Adrenal gland (tissue), 12 donors: Measurements from ENCODE around the gene ARHGEF4. TPM values are rescaled to one million over a fixed set of nuclear protein-coding genes. Genes with fewer than 3 reads are reported as not detected.

Experiments
- DNase-seq, 7 donors: peaks; one replicate each; pipeline ENCODE4 v3.0.0-alpha.2; 2019 to 2020
- H3K27ac ChIP-seq, 5 donors: fragments of 200-600 bp; sonication (generic) in 4 of 5; 1 replicate in 3 of 5; 2 replicates in 2 of 5; pipeline versions ENCODE4 v1.5.1 to v1.8.0; 2016 to 2020; ENCODE audit warnings: mild to moderate bottlenecking in 1 of 5
- H3K27me3 ChIP-seq: fragments of 200-600 bp; 2 replicates; pipeline ENCODE4 v1.8.0; 2021
- H3K36me3 ChIP-seq, 2 donors: fragments of 200-600 bp; replicated peaks in 1 of 2; 1 replicate in 1 of 2; 2 replicates in 1 of 2; pipeline versions ENCODE4 v1.5.1 to v1.8.0; 2018 to 2022
- H3K4me1 ChIP-seq, 2 donors: fragments of 200-600 bp; replicated peaks in 1 of 2; 1 replicate in 1 of 2; 2 replicates in 1 of 2; pipeline versions ENCODE4 v1.5.1 to v1.8.0; 2018 to 2021
- H3K4me3 ChIP-seq, 4 donors: fragments of 200-600 bp; sonication (generic) in 3 of 4; one replicate each; pipeline ENCODE4 v1.5.1; 2016 to 2018
- H3K9me3 ChIP-seq, 3 donors: fragments of 200-600 bp; sonication (generic) in 1 of 3; replicated peaks in 1 of 3; 1 replicate in 2 of 3; 2 replicates in 1 of 3; pipeline versions ENCODE4 v1.5.1 to v1.8.0; 2016 to 2021
- CTCF ChIP-seq, 6 experiments: fragments of 450-650 bp in 4 of 6; fragments of 200-600 bp in 2 of 6; sonication (generic) in 1 of 6; IDR thresholded peaks; 1 replicate in 5 of 6; 2 replicates in 1 of 6; pipeline versions ENCODE4 v1.5.1 to v1.8.0; 2016 to 2021; ENCODE audit warnings: antibody characterized with exemption in 6 of 6, mild to moderate bottlenecking in 2 of 6, moderate library complexity in 1 of 6
- POLR2A ChIP-seq, 2 donors: fragments of 450-650 bp; IDR thresholded peaks; one replicate each; pipeline ENCODE4 v1.6.1; 2017; ENCODE audit warnings: antibody characterized with exemption in 2 of 2, mild to moderate bottlenecking in 2 of 2, moderate library complexity in 1 of 2
- WGBS, 4 donors: extraction: QIAGEN DNeasy Blood & Tissue Kit in 2 of 4; methylation state at CpG; one replicate each; pipeline versions ENCODE4 v1.1.5 to v1.1.7; 2013 to 2017; 5-methylcytosine and 5-hydroxymethylcytosine counted together
- intact Hi-C, 2 donors: fragments of 100-400 bp; cut with DNase I; formaldehyde crosslinking; loops; one replicate each; pipeline versions ENCODE4 v1.14.1 to v1.15.0; 2022 to 2023
- polyA plus RNA-seq, 3 donors: library from polyadenylated mRNA; stranded (reverse); fragments of 200-250 nt in 2 of 3; fragments of 350-450 nt in 1 of 3; fragmentation: Illumina TruSeq in 1 of 3; extraction: RNeasy Lipid Tissue Mini Kit (QIAGEN cat#74804) in 1 of 3; gene quantifications; one replicate each; pipeline ENCODE4 v1.2.3, GENCODE V29; 2013 to 2014
- total RNA-seq, 9 donors: library from RNA; depleted of rRNA in 4 of 9; stranded (reverse); fragments of >200 nt in 4 of 9; fragments of 120-200 nt in 1 of 9; fragmentation: NEBNext Ultra II Directional in 1 of 9; extraction: Animal tissue kit (Norgen Biotek cat#: 25700) in 1 of 9; gene quantifications; one replicate each; pipeline versions ENCODE4 v1.1.0 to v1.2.4, GENCODE V29; 2013 to 2023
- donor health status: healthy with polysubstance abuse.
- donor health status: Bipolar disorder and iron deficiency.
- donor health status: DM: yes; HTN: yes; CAD: no.
- donor health status: DM: no; HTN: no; CAD: no.
- donor health status: DM: no; HTN: no; CAD: no.
- donor health status: DM: yes; HTN: yes; CAD: no.

The ARHGEF4 gene
- total and polyA plus RNA-seq, 12 donors = 0.97 to 40.4 (median 5.1) TPM

GRCh38 chr2:130869441-130870160 lies 32.9 kb downstream of the ARHGEF4 start:
- 72 to 78% (median 73%) methylated on average over 16 to 18 of the region's 18 CpGs for WGBS, 4 donors
- Histone ChIP-seq H3K36me3 (no peaks in the 10 kb centered on the region), H3K27me3 (no peaks in the 10 kb centered on the region), H3K27ac (no peak overlapping the region), H3K9me3 (no peaks in the 10 kb centered on the region), H3K4me3 (no peak overlapping the region), H3K4me1 (no peaks in the 10 kb centered on the region)
- no peak for DNase-seq
- no peak for TF ChIP-seq CTCF (IDR thresholded peaks at IDR 0.05)
- no peak for TF ChIP-seq POLR2A (IDR thresholded peaks at IDR 0.05)
- intact Hi-C loops = loop anchor here in 1 of 2 donors (5.0 kb wide), 1 partner anchor 72 kb away; no protein-coding TSS in a partner anchor

- H3K9me3 ChIP-seq = no peaks in the 10 kb centered on the region
- DNase-seq = no peak
- no peak overlapping the region for H3K4me3 ChIP-seq
- WGBS, 4 donors = 55 to 75% (median 70%) methylated on average over 4 to 5 of the region's 5 CpGs
- no peak for TF ChIP-seq CTCF (IDR thresholded peaks at IDR 0.05)
- TF ChIP-seq POLR2A (IDR thresholded peaks at IDR 0.05) = no peak
- no peaks in the 10 kb centered on the region for H3K36me3 ChIP-seq
- H3K27ac ChIP-seq = no peak overlapping the region
- intact Hi-C loops = loop anchor here in 1 of 2 donors (5.0 kb wide), 1 partner anchor 73 kb away; no protein-coding TSS in a partner anchor
- no peaks in the 10 kb centered on the region for H3K4me1 ChIP-seq
- H3K27me3 ChIP-seq = no peaks in the 10 kb centered on the region
Observed at GRCh38 chr2:130870161-130870485, 33.4 kb downstream of the ARHGEF4 start.

- H3K9me3 ChIP-seq = no peaks in the 10 kb centered on the region
- intact Hi-C loops = loop anchor here in 1 of 2 donors (5.0 kb wide), 1 partner anchor 73 kb away; no protein-coding TSS in a partner anchor
- WGBS, 4 donors = 61 to 88% (median 80%) methylated on average over 7 of the region's 7 CpGs
- H3K27me3 ChIP-seq = no peaks in the 10 kb centered on the region
- no peak for TF ChIP-seq CTCF (IDR thresholded peaks at IDR 0.05)
- no peak for TF ChIP-seq POLR2A (IDR thresholded peaks at IDR 0.05)
- no peak overlapping the region for H3K4me3 ChIP-seq
- H3K27ac ChIP-seq = no peak overlapping the region
- no peak for DNase-seq
- no peaks in the 10 kb centered on the region for H3K36me3 ChIP-seq
- H3K4me1 ChIP-seq = no peaks in the 10 kb centered on the region
Observed at GRCh38 chr2:130870779-130871178, 34.1 kb downstream of the ARHGEF4 start.

GRCh38 chr2:130871843-130872740 lies 35.4 kb downstream of the ARHGEF4 start:
- no peaks in the 10 kb centered on the region for H3K27me3 ChIP-seq
- no peaks in the 10 kb centered on the region for H3K4me1 ChIP-seq
- intact Hi-C loops = loop anchor here in 1 of 2 donors (5.0 kb wide), 1 partner anchor 75 kb away; no protein-coding TSS in a partner anchor
- TF ChIP-seq POLR2A (IDR thresholded peaks at IDR 0.05) = no peak
- TF ChIP-seq CTCF (IDR thresholded peaks at IDR 0.05) = no peak
- no peak overlapping the region for H3K27ac ChIP-seq
- H3K4me3 ChIP-seq = no peak overlapping the region
- DNase-seq = no peak
- no peaks in the 10 kb centered on the region for H3K36me3 ChIP-seq
- WGBS, 4 donors = 71 to 77% (median 72%) methylated on average over 14 to 20 of the region's 20 CpGs
- H3K9me3 ChIP-seq = no peaks in the 10 kb centered on the region
